ENCODE results near the gene CCNT2.
"Not testable (repeated sequence)": the region's sequence is repeated elsewhere in the genome, so short reads cannot be mapped to it uniquely, and the experiment has no call there.

Gene CCNT2

DNA sequence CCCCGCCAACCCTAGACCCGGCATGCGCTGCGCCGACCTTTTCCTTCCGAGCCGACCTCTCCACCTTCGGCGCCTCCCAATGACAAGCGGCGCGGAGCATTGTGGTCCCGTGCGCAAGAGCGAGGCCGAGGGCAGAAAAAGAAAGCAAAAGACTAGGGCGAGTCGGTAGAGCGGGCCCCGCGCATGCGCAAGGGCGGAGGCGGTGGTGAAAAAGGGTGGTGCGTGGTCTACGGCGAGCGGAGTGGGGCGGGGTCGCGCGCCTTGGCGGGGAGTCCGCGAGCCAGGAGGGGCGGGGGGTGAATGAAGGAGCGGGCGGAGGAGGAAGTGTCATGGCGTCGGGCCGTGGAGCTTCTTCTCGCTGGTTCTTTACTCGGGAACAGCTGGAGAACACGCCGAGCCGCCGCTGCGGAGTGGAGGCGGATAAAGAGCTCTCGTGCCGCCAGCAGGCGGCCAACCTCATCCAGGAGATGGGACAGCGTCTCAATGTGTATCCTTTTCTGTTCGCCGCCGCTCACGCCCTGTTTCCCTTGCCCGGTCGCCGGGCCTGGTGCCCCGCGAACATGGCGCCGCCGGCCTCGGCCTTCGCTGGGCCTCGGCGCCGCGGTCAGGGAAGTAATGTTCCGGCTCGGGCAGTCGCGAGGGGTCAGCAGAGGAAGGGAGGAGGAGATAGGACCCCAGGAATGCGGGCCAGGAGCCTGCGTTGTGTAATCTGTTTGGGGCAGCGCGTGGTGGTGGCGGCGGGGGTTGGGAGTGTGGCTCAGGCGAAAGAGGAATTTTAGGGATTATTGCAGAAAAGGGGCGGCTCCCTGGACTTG is at the start of gene CCNT2:
Gene CCNT2 (plus strand): TSS at position 297 of the 815 bp plus-strand sequence. CDS start 33 bp downstream, at position 330.
- DNase-seq (ENCODE audit: low spot score): peak; percentile 99

DNA sequence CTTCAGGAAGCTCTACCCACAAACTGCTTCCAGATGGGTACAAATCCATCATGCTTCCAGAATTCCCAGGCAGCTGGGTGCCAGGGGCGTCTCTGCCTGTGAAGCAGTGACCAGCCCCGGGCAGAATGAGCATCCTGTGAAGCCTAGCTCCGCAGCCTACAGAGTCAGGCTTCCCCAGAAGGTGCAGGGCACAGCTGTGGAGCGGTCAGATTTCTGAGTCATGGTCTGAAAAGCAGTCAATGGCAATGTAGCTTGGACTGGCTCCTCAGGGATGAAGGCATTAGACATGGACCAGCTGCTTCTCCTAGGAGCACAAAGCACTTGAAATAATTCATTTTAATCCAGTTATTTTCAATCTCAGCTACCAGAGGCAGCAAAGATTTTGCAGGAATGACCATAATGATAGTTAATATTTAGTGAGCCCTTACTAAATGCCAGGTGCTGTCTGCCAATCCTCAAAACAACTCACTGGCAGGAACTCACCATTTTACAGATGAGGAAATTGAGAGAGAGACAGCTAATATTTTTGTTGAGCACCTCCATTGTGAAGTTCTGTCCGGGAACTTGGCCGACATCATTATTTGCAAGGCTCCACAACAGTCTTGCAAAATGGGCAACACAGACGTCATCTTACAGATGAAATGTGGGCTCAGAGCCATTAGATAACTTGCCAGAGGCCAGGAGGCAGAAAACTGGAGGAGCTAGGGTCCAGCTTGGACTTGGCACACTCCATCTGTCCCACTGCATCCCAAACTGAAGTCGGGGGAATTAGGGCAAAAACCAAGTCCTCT is 48.5 kb upstream of the CCNT2 start:
- DNase-seq (ENCODE audit: low spot score): no peak

DNA sequence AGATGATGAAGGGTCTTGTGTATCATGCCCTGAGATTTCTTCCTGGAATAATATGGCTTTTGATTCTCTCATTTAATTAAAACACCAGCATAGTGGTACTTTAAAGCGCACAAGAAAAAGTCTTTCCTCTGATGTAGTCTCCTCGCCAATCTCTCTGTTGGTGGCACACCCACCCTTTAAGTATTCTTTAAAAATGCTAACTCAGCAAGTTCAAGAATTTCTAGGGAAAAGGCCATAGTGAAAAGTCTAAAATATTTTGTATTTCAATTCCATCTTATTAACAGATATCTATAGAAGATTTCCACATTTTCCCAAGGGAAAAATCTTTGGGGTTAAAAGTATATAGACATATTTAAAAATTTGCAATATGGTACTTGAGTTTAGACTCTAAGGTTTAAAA is 45.5 kb upstream of the CCNT2 start:
- no peak for DNase-seq (ENCODE audit: low spot score)

DNA sequence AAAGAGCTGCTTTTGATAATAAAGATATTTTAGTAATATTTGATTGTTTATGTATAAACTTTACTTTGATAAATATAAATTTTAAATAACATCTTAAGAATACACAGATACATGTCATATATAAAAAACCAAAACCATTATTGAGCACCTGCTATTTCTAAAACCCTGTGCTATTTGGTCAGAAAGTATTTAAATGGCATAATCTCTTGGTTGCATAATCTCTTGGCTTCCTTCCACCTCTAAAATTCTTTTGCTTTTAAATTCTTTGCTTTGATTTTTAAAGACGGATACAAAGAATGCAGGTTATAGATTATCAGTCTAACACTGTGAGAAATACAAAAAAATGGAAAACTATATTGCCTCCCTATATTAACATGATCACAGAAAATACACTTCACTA is 43.3 kb upstream of the CCNT2 start:
- DNase-seq (ENCODE audit: low spot score): no peak

DNA sequence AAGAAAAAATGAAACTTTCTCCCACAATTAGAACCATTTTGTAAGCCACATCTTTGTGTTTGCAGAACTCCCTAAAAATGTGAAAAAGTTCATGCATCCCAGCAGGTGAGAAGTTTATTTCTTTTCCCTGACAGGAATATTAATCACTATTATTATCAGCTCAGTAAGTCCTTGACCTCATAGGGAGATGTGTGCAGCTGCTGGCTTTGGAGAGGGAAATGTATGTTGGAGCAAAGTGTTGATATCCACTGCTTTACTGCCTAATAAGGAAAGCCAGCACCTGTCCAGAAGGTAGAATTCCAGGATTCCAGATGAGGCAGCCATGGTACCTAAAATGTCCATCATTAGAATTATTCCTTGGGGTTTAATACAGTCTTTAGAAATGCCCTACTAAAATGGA is 35.8 kb upstream of the CCNT2 start:
- DNase-seq (ENCODE audit: low spot score): no peak

DNA sequence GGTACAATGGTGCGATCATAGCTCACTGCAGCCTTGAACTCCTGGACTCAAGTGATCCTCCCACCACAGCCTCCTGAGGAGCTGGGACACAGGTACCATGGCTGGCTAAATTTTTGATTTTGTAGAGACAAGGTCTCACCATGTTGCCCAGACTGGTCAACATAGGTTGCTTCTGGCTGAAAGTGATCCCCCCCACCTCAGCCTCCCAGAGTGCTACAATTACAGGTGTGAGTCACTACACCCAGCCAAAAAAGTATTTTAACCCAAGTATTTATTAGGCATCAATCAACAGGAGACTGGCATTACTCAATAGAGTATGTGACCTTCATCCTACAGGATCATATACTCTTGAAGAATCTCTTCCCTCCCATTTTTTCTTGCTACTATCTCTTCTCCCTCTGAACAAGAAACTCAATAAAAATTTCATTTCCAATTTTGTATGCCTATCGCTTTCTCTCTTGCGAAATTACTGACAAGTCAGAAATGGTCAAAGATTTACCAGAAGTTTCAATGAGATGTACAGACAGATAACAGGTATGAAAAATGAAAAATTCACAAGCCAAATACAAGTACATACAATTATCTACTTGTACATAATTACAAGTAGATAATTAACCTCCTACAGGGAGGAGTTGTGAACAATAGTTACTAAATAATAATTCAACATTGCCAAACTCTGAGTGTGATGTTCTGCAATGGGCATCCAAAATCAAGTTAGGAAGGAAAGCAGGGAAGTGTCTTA is 34.9 kb upstream of the CCNT2 start:
- DNase-seq (ENCODE audit: low spot score): no peak

DNA sequence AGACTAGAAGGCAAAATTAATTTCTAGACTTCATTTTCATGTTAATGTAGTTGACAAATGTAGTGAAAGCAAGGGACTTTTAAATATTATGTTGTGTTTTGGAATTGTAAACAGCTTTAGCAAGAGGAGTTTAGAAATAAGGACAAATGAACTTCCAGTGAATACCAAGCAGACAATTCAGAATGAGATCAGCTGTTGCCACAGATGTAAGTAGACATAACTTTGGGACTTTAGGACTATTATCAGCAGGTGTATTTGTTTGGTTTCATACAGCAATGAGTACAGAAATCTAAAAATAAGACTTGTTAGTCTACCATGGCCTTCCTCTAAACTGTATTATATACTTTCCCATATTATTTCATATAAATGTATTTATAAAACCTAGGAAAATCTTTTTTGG is 34.2 kb upstream of the CCNT2 start:
- DNase-seq (ENCODE audit: low spot score): no peak

DNA sequence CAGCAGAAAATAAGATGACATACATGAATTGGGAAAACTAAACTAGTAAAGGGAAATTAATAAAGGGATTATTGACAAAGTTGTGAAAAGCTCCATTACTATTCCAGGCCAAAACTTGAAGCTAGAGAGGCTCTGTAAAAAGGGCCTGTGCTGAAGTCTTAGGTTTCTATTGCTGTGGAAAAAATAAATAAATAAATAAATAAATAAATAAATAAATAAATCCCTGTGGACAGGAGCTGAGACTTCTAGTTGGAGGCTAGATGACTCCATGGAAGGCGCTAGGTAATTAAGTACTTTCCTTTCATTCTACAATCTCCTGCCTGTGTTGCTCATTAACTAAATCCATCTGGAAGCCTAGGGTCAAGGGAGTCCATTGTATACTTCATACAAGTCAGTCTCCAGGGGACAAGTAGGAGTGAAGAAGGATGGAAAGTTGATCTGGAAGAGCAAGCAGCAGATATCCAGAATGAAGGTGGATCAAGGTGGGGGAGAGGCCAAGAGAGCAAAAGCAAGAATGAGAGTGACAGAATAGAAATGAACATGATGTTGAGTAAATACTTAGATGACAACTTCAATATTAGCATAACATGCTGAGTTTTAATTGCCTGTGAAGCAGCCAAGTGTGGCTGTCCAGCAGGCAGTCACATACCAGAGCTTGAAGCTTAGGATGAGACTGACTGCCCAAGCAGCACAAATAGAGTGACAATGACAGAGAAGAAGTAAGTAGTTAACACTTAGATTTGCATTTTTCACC is 26.2 kb upstream of the CCNT2 start:
- no peak for DNase-seq (ENCODE audit: low spot score)

DNA sequence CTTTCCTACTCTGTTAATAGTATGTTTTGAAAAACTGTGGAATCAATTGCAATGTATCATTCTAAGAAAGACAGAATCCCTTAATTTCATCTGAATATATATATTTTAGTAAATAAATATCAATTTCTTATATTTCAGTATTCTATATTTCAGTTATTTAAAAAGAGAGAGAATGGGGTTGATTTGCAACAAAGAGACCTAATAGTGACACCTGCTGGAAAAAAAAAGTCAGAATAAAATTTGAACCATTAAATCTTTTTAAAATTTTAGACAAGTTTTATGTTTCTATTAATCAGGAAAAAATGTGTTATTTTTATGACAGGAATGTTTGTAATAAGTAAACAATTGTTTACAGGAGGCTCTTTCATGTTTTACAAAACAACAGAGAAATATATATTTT is 20.7 kb upstream of the CCNT2 start:
- DNase-seq (ENCODE audit: low spot score): peak; percentile 10

DNA sequence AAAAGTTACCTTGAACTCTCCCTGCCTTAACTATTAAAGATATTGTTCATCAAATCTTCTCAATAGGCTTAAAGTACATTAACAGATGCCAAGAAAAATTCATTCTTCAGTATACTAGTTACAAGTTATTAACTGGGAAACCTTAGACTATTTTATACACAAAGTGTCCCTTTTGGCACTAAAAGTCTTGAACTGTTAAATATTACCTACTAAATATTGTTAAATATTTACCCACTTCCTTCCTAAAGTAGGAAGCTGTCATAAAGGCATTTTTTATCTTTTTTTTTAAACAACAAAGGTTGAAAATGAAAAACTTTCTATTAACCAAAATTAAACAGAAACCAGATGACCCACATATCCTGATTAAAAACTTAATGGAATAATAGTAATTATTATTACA is 19.4 kb upstream of the CCNT2 start:
- no peak for DNase-seq (ENCODE audit: low spot score)

DNA sequence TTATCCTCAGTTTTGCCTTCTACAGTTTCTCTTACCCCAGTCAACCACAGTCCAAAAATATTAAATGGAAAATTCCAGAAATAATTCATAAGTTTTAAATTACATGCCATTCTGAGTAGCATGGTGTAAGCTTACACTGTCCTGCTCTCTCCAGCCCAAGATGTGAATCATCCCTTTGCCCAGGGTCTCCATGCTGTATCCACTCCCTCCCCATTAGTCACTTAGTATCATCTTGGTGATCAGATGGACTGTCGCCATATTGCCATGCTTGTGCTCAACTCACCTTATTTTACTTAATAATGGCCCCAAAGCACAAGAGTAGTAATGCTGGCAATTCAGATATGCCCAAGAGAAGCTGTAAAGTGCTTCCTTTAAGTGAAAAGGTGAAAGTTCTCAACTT is 18.5 kb upstream of the CCNT2 start:
- DNase-seq (ENCODE audit: low spot score): no peak

DNA sequence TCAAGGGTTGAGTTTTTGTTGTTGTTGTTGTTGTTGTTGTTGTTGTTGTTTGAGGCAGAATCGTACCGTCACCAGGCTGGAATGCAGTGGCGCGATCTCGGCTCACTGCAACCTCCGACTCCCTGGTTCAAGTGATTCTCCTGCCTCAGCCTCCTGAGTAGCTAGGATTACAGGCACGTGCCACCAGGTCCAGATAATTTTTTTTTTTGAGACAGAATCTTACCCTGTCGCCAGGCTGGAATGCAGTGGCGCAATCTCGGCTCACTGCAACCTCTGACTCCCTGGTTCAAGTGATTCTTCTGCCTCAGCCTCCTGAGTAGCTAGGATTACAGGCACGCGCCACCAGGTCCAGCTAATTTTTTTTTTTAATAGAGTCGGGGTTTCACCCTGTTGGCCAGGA is 14.9 kb upstream of the CCNT2 start:
- DNase-seq (ENCODE audit: low spot score): not testable (repeated sequence)

DNA sequence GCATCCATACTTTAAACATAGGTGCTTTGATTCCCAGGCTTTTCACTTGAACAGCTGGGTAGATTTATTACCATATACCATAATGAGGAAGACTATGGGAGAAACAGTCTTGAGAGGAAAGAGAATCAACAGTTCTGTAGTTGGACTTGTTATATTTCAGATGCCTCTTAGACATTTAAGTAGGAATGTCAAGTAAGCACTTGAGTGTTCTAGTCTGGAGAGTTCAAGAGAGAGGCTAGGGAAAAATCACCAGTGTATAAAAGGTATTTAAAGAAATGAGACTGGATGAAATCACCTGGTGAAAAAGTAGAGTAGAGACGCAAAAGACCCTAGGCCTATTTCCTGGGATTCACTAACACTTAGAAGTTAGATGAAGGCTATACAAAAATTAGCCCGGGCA is 13.5 kb upstream of the CCNT2 start:
- no peak for DNase-seq (ENCODE audit: low spot score)

DNA sequence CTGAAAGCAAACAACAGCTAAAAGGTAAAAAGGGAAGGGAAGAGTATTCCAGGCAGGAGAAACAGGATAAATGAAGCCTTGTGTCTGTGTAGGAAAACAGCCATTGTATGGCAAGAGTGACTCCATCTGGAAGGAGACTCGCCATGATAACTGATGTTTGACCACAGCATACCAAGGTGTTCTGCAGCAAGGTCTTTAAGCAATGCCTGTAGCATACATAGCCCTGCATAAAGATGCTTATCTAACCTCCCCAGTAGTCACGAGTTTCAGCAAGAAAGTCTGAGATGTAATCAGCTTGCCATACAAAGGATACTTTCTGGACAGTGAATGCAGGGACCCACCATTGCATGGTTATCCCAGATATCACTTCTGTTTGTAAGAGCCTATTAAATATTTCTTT is 11.9 kb upstream of the CCNT2 start:
- no peak for DNase-seq (ENCODE audit: low spot score)

DNA sequence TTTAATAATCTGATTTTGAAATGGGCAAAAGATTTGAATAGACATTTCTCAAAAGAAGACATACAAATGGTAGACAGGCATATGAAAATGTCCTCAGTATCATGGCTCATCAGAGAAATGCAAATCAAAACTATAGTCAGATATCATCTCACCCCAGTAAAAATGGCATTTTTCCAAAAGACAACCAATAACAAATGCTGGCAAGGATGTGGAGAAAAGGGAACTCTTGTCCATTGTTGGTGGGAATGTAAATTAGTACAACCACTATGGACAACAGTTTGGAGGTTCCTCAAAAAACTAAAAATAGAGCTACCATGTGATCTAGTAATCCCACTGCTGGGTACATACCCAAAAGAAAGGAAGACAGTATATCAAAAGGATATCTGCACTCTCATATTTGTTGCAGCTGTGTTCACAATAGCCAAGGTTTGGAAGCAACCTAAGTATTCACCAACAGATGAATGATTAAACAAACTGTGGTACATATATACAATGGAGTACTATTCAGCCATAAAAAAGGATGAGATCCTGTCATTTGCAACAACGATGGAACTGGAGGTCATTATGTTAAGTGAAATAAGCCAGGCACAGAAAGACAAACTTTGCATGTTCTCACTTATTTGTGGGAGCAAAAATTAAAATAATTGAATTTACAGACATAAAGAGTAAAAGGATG is 11.0 kb upstream of the CCNT2 start:
- not testable (repeated sequence) for DNase-seq (ENCODE audit: low spot score)

DNA sequence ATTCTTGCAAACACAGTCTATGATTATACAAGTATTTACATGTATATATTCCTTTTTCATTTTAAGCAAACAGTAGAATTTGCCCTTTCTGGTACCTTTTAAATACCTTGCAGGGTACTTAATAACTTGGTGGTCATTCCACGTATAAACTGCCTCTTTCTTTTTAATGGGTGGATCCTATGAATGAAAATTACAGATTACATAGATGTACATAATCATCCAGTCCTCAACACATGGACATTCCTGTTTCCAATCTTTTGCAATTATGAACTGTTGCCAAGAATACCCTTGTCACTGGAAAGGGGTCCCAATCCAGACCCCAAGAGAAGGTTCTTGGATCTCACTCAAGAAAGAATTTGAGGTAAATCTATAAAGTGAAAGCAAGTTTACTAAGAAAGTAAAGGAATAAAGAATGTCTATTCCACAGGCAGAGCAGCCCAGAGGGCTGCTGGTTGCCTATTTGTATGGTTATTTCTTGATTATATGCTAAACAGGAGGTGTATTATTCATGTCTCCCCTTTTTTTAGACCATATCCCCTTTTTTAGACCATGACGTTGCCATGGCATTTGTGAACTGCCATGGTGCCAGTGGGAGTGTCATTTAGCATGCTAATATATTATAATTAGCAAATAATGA is 7.7 kb upstream of the CCNT2 start:
- no peak for DNase-seq (ENCODE audit: low spot score)

DNA sequence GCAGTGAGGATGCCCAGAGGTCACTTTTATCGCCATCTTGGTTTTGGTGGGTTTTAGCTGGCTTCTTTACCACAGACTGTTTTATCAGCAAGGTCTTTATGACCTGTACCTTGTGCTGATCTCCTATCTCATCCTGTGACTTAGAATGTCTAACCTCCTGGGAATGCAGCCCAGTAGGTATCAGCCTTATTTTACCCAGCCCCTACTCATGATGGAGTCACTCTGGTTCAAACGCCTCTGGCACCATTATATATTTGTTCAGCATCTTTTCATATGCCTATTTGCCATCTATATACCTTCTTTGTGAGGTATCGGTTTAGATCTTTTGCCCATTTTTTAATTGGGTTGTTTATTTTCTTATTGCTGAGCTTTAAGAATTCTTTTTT is 7.2 kb upstream of the CCNT2 start:
- no peak for DNase-seq (ENCODE audit: low spot score)

DNA sequence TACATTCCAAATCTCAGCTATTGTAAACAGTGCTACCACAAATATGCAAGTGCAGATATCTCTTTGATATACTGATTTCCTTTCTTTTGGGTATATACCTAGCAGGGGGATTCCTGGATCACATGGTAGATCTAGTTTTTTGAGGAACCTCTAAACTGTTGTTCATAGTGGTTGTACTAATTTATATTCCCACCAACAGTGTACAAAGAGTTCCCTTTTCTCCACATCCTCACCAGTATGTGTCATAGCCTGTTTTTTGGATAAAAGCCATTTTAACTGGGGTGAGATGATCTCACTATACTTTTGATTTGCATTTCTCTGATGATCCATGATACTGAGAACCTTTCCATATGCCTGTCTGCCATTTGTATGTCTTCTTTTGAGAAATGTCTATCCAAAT is 6.3 kb upstream of the CCNT2 start:
- no peak for DNase-seq (ENCODE audit: low spot score)

DNA sequence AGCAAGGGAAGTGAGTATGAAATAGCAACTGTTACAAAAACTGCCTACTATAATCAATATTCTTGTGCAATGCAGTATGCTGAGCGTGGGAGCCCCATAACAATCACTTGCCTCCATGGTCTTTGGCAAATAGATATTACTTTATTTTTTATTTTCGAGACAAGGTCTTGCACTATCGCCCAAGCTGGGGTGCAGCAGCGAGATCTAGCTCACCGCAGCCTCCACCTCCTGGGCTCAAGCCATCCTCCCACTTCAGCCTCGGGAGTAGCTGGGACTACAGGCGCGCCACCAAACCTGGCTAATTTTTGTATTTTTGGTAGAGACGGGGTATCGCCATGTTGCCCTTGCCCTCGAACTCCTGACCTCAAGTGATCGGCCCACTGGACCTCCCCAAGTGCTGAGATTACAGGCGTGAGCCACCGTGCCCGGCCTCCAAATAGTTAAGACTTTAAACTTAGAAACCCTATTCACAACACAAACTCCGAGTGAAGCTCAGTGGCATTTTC is 1.2 kb upstream of the CCNT2 start:
- no peak for DNase-seq (ENCODE audit: low spot score)

DNA sequence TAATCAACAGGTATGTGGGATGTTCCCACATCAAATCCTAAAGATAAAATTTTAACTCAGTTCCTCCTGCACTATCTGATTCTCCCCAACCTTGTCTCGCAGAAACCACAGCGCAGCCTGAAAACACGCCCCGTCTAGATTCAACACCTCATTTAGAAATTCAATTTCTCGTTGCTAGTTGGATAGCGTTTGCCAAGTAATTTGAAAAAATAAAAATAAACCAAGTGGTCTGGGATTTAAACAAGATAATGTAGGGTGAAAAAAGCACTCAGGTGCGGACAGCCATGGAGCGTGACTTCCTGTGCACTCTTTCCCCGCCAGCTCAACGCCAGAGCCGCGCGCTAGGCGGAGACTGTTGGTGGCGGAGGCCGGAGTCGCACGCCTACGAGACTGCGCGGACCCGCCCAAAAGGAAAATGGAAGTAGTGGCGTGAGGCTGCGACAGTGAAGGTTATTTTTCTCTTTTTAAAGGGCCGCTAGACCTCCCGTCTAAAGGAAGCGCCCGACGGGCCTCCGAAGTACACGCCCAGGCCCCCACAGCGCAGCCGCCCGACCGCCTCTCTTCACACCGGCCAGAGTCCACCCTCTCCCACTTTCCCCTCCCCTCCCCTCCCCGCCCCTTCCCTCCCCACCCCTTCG is 615 bp upstream of the CCNT2 start:
- peak; percentile 86 for DNase-seq (ENCODE audit: low spot score)
